ENCODE data around the gene INPP5A.

The INPP5A gene

DNA sequence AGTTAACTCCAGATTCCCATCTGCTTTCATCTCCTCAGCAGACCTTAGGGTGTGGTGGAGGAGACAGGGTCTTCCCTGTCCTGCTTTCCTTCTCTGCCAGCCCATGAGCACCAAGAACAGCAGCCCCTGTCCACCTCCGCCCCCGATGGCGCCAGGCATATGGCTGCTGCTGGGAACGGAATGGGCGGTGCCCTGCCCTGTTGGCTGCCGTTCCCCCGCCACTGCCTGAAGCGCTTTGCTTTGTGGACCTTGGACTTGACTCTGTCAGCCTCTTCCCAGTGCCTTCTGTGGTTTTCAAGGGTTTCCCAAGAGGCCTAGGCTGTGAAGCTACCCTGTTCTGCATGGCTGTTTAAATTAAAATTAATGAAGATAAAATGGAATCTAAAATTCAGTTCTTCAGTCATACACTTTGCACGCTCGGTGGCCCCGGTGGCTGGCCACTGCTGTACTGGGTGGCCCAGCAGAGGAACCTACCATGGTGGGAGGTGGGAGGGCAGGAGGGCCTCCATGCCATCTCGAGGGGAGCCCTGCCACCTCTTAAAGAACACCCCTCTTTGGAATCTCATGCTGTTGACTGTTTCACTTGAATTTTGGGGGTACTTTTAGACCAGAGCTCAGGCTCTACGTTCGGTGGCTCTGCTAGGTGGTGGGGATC lies 169.7 kb downstream of the INPP5A start:
- no peak for DNase-seq (ENCODE audit: low spot score)

DNA sequence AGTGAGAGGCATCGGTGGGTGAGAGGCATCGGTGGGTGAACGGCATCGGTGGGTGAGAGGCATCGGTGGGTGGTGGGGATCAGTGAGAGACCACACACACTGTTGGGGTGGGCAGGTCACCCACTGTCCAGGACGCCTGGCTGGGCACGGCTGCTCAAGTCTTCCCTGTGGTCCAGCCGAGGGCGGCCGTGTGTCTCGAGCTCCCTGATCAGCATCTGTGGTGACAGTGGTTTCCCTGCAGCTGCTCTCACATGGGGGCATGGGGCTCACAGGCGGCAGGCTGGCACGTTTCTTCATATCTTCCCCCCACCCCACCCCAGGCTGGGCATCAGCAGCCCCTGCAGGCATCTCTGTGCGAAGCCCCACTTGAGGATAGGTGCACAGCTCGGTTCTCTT lies 170.2 kb downstream of the INPP5A start:
- DNase-seq (ENCODE audit: low spot score), result no peak

DNA sequence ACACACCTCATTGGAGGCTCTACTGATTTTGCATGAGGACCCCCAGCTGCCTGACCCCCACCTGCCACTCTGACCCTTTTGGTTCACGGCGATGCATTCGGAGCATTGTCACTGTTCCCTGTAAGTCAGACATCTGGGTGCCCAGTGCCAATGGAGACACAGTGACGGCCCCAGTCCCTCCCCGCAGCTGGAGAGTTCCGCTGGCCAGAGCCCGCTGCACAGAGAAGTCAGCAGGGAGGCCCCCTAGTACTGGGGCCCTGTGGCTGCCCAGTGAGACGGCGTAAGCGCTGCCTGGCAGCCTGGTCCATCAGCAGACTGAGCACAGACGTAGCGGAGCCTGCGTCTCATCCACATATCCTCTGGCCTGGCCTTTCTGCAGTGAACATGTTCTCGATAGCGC lies 170.9 kb downstream of the INPP5A start:
- no peak for DNase-seq (ENCODE audit: low spot score)

DNA sequence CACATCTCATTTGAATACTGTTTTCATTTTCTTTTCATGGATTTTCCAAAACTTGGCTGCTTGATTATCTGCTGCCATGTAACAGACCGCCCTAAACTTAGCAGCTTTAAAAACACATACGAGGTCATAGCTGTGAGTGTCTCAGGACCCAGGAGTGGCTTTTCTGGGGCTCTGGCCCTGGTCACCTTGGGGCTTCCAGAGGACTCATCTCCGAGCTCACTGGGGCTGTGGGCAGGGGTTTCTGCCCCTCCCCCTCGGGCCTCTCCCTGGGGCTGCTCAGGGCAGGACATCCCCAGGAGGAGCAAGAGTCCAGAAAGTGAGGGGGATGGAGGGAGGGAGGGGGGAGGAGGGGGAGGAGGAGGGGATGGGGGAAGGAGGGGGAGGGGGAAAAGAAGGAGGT lies 171.3 kb downstream of the INPP5A start:
- no peak for DNase-seq (ENCODE audit: low spot score)

DNA sequence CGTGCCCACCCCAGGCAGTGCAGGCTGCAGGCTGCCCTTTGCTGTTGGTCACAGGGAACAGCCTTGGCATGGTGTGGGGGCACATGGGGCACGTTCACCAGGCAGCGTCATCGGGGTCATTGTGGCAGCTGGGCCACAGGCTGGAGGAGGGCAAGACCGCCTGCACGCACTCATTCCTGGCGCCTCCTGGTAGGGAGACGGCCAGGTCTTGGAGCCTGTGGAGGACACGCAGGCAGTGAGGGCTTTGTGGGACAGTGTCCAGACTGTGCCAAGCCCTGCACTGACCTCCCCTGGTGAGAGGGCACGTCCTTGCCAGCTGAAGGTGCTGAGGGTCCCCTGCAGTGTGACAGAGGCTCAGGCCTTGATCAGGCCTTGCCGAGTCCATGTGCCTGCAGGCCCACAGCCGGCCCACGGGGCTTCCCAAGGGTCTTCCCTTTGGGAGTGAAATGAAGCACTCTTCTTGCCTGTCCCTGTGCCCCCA lies 171.9 kb downstream of the INPP5A start:
- DNase-seq (ENCODE audit: low spot score), result no peak

DNA sequence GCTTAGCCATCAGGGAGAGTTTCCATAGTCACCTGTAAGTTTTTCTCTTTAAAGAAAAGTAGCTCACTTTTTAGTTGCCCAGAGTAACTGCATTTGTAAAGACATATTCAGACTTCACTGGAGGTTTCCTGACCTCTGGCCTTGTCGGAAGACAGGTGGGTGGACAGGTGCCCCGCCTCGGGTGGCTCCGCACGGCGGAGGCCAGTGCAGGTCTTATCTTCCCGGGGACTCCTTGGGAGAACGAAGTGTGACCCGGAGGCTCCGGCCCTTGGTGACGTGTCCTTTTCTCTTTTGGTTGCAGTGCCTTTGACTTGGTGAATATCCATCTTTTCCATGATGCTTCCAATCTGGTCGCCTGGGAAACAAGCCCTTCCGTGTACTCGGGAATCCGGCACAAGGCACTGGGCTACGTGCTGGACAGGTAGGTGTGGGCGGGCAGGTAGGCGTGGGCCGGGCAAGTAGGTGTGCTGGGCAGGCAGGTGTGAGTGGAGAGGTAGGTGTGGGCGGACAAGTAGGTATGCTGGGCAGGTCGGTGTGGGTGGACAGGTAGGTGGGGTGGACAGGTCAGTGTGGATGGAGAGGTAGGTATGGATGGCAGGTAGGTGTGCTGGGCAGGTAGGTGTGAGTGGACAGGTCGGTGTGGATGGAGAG lies 172.6 kb downstream of the INPP5A start:
- no peak for DNase-seq (ENCODE audit: low spot score)

DNA sequence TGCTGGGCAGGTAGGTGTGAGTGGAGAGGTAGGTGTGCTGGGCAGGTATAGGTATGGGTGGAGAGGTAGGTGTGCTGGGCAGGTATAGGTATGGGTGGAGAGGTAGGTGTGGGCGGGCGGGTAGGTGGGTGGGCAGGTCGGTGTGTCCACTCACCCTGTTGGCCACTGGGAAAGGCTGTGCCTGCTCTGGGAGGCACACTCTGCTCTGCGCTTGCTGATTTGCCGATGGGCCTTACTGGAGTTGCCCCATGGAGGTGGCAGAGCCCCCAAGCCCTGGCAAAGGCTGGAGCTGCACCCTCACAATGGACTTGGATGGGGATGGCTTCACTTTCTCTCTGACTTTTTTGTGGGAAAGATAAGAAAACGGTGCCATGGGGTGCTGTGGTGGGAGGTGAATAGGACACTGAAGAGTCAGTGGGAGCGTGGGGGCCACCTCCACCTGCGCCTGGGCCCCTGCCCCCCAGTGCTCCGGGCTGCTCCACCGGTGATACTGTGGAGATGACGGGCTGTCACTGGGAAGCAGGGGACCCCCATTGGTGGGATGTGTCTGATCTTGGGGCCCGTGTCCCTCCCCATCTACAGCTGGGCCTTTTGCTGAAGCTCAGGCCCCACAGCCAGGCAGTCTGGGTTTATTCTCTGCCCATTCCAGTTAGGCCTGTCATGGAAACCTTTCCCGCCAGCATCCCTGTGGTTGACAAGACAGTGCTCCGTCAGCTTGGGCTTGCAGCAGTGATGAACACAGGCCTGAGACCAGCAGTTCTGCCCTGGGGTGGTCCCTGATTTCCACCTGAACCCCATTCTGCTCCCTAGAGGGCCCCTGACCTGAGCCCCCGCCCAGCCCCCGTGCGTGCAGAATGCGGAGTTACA lies 173.4 kb downstream of the INPP5A start:
- no peak for DNase-seq (ENCODE audit: low spot score)

DNA sequence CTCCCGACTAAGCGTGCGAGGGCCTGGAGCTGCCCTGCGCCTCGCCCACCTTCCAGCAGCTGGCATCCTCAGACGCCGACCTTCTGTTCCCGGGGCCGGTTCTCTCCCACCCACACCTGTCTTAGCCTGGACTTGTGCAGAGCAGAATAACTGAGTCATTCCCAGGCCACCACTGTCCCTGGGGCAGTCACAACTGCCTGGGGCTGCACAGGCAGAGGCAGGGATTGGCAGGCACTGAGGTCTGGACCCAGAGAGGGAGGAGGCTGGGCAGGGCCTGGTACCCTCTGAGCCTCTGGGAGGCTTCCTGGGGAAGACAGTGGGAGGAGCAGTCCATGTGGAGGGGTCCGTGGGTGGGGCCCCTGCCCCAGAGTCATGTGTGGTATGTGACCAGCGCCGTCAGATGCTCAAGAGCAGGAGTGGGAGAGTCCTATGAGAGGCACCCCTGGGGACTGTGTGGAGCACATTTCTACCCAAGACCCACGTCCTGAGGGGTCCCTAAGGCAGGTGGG lies 174.1 kb downstream of the INPP5A start:
- no peak for DNase-seq (ENCODE audit: low spot score)

DNA sequence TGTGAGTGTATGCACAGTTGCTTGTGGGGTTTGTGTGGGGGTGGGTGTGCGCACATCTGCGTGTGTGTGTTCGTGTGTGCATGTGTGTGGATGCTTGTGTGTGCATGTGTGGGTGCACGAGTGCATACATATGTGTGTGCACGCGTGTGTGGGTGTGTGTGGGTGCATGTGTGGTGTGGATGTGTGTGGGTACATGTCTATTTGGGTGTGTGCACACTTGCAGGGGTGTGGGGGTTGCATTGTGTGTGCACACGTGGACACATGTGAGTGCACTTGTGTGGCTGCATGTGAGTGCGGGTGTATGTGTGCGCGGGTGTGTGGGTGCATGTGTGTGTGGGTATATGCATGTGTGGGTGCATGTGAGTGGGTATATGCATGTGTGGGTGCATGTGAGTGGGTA lies 174.7 kb downstream of the INPP5A start:
- DNase-seq (ENCODE audit: low spot score), result no peak

DNA sequence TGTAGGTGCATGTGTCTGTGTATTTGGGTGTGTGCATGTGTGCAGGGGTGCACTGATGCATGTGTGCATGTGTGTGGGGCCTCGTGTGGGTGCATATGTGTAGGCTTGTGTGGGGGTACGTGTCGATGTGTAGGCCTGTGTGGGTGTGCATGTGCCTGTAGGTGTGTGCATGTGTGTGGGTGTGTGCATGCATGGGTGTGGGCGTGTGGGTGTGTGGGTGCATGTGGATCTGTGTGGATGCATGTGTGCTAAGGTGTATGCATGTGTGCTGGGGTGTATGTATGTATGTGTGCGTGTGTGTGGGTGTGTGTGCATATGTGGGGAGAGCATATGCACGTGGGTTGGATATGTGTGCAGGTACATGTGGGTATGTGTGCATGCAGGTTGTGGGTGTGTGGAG lies 175.2 kb downstream of the INPP5A start:
- DNase-seq (ENCODE audit: low spot score), result no peak

DNA sequence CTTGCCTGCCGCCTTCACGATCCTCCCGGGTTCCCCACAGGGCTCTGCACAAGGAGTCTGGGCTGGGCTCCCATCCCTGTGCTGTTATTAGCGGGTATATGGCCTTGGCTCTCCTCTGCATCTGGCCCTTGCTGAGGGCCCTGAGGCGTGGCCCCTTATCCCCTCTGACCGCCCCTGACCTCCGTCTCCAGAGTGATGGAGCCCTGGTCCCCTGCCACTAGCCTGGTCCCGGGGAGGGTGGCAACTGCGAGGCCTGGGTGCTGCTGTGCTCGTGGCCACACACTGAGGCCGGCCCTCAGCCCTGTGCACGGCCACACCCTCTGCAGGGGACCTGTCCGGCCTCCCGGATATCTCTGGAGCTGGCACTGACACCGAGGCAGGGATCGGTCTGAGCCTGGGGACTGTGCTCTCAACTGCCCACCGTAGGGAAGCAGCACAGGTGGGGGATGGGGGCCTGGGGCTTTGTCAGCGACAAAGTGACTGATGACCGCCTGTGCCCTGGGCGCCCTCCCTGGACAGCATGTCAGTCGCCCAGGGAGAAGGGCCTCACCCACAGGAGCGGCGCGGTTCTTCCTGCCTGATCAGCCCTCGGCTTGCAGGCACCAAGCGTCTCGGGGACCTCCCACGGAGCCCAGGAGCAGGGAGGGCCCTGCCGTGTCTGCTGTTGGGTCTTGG lies 176.0 kb downstream of the INPP5A start:
- DNase-seq (ENCODE audit: low spot score), result no peak

DNA sequence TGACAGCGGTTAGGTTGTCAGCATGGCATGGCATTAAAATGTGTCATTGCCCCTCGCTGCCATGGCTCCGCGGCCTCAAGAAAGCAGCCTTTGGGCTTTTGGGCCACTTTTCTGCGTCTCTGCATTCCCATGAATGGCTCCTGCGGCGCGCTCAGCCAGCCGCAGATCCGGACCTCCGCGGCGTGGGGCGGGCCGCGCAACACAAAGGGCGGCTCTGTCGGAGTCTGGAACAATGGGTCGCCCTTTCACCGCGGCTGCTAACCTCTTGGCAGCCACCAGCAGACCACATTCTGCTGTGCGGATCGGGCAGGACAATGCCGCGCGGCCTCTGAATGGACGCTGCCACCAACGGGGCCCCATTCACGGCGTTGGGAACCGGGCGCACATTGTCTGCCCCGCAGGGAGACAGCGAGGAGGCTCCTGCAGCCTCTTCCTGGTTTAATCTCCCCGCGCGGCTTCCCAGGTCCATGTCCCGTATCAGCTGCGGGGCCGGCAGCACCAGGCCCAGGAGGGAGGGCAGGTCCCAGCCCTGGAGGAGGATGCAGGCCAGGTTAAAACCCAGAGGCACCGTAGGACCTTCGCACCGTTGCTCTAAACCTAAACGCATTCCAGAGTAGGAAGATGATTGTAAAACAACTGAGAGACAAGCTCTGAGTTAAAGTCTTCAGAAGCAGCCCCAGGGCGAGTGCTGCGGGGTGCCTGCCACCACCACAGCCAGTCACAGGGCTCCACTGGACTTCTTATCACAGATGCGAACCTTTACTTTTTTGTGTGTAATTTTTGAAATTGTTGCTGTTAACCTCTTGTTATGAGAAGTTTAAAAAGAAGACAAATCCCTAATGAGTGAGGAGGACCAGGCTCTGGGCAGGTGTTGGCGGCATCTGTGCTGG lies 176.8 kb downstream of the INPP5A start:
- DNase-seq (ENCODE audit: low spot score), result no peak

DNA sequence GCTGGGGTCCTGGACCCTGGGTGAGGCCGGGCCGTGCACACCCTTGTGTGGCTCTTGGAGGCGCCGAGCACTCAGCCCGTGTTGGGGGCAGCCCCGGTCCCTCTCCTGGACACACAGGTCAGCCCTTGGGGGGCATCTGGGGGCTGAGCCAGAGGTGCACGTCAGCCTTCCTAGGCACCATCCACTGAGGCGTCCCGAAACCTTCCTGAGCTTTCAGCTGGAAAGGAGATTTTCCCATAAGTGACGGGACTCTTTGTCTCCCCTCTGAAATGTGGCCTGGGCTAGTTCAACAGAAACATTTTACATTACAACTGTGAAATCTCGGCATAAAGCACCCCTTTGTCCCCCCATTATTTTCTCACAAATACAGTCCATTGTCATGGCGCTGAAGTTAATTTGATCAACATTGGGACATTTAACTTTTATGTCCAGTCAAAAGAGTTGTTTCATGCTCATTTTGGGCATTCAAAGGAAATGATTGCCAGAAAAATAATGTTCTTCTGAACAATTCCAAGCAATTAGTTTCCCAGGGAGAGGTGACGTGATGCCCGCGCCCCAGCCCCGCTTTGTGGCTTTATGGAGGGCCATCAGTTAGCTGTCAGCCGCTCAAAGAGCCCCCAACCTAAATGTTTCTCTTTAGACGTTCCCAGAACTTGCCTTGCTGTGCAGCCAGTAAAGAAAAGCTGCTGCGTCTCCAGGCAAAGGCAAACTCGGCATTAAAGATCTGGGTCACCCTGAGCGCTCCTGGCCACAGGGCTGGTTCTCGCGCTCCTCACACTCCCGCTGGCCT lies 177.6 kb downstream of the INPP5A start:
- DNase-seq (ENCODE audit: low spot score), result no peak

DNA sequence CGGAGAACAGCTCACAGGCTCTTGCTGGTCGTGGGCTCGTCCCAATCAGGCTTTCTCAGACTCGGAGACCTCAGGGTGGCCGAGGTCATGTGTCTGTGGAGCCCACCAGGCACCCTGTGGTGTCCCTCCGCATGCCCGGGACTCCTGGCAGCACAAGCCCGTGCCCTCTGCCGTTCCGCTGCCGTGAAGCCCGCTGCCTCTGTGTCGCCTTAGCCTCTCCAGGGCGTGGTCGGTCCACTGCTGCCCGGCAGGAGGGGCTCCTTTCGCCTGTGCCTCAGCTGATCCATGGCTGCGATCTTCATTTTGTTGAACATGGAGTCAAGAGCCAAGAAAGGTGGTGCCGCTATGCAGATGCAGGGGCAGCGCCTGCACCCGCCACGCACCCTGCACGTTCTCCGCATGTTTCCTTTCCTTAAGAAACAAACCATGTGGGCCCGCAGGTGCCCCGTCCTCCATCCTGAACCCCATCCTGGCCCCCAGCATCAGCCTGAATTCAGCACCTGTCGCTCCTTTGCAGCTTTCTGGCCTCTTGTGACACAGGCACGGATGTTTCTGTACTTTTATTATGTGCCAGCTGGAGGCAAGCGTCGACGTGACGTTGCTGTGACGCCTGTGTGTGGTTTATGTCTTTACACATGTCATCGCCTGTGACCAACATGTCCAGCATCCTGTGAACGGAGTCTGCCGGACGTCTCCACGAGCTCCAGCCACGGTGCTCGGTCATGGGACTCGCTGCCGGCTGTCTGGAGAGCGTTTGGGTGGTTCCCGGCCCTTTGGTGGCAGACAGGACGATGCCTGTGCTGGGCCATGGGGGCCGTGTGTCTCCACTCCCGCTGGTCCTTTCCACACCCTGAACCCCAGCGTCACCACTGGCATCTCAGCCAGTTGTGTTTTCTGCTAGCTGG lies 178.4 kb downstream of the INPP5A start:
- no peak for DNase-seq (ENCODE audit: low spot score)

DNA sequence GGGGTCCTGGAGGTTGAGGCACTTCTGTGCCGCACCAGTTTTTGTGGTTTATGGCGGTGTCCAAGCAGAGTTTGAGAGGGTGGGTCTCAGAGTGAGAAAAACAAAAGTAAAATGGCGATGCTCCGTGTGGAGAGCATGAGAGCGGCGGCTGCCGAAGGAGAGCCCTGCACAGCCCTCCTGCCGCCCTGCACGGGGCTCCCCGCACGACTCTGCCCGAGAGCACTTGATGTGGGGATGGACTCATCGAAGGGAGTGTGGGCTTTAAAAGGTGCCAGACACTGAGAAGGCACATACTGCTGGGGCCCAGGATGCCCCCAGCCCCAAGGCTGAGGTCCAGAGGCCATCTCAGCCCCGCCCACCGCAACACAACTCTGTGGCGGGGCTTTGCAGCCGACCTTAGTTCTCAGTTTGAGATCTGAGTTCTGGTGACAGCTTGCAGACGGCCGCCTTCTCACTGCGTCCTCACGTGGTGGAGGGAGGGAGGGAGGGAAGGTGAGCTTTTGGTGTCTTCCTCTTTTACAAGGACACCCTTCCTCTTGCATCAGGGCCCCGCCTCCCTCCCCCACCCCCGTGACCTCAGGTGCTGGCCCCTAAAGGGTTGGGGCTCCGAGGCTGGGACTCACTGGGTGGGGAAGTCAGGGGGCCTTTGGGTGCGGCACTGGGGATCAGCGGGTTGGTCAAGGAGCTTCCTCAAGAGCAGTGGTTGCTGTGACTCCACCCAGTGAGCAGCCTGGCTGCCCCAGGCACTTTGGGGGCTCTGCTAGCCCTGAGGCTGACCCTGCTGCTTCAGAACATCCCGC lies 179.3 kb downstream of the INPP5A start:
- DNase-seq (ENCODE audit: low spot score), result no peak

DNA sequence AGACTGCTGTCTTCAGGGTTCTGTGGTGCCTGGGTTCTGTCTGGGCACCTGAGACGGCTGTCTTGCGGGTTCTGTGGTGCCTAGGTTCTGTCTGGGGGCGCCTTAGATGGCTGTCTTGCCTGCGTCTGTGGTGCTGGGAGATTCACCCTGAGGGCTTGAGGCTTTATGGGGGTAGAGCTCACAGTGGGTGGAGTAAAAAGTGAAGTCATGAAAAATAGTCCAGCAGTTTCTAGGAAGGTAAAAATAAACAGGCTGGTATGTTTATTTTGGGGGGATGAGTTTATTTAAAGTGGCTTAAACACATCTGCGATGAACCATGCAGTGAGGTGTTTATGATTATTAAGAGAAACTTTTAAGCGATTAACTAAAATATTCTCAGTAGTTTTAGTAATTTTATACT lies 184.1 kb downstream of the INPP5A start:
- DNase-seq (ENCODE audit: low spot score), result no peak

DNA sequence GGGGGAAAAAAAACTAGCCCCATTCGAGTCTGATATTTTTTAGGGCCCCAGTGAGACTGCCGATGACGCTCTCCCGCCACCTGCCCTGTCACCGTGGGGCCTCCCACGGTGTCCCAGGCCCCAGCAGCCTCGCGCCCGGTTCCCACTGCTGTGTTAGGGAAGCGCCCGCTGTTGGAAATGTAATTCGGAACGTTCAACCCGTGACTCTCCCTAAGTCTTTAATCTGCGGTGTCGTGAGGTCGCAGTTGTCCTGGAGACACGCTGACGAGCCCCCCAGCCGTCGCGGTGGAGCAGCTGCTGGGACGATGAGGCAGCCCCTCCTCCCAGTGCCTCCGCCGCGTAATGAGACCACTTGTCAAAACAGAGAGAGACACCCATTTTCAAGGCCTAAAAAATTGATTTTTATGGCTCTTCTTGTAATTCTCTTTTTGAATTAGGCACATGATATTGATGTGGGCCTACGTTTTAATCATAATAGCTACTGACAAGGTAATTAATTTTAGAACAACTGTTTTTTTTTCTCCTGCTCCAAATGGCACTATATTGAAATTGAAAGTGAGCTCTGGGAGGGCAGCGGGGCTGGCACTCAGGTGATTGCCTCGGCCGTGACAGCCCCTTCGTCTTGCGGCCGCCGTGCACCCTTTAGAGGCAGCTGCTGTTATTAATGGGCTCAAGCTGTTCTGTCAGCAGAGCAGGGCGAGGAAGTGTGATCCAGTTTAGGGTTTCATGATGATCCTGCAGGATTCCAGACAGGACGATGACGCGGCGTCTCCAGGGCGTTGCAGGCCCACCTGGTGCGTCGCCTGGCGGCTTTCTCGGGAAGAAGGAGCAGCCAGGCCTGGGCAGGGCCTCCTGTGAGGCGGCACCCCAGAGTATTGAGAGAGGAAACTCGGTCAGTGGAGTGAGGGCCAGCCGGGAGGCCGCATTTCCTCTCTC lies 185.1 kb downstream of the INPP5A start:
- no peak for DNase-seq (ENCODE audit: low spot score)

Data from COLO829 (cell line).